PFSK-1 (cell line): ENCODE results near the gene DNM3.

Experiments
- FOXP2 ChIP-seq: optimal IDR thresholded peaks from 2 replicates; pipeline ENCODE3; 2011; ENCODE audit warnings: borderline replicate concordance, control low read depth, inconsistent platforms; ENCODE audit not compliant: insufficient read depth; ENCODE audit errors: extremely low read length, extremely low read depth
- POLR2AphosphoS5 ChIP-seq: IDR thresholded peaks from 2 replicates; pipeline ENCODE4 v1.6.1; 2012; ENCODE audit warnings: low read depth, mild to moderate bottlenecking, control low read depth, low read length, moderate library complexity
- REST ChIP-seq, 2 experiments: IDR thresholded peaks; 2 replicates each; pipeline versions ENCODE4 v1.6.1 to v1.8.0; 2011 to 2012; ENCODE audit warnings: low read depth in 2 of 2, low read length in 2 of 2, control low read depth in 1 of 2, inconsistent platforms in 1 of 2, mild to moderate bottlenecking in 1 of 2, moderate library complexity in 1 of 2; ENCODE audit not compliant: insufficient read depth in 1 of 2
- TAF1 ChIP-seq: IDR thresholded peaks from 2 replicates; pipeline ENCODE4 v1.6.1; 2012; ENCODE audit warnings: low read length, control low read depth, borderline replicate concordance; ENCODE audit not compliant: insufficient read depth

DNA sequence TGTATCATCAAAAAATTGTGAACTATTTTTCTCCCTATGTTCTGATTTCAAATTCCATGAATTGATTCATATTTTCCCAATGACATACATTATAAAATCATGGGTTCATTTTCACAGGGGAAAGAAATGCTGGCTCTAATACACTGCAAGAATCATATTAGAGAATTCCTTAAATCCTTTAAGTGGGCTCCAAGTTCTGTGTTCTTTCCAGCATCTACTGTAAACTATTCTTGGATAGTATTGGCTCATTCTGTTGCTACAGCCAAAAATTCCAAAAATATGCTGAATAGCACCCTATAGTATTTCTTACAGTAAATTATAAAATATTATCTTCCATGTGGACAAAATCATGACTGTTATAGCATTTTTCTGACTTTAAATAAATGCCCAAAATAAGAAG, 560.2 kb downstream of the DNM3 start:
- TF ChIP-seq TAF1 (no peak), REST (IDR thresholded peaks at IDR 0.05; ENCODE audit: insufficient read depth in 1 of 2, low read depth in 2 of 2, low read length in 2 of 2) (no peak), POLR2AphosphoS5 (no peak), FOXP2 (no peak)
